OCI-LY7 (cell line): Measurements from ENCODE around the gene SCAP. TPM values are rescaled to one million over a fixed set of nuclear protein-coding genes. Genes with fewer than 3 reads are reported as not detected.
"Not testable (repeated sequence)": the region's sequence is repeated elsewhere in the genome, so short reads cannot be mapped to it uniquely, and the experiment has no call there.

Source experiments
- BruUV-seq: library from RNA; stranded (reverse); fragments of 400-500 nt; replicated peaks from 2 replicates; lab custom pipeline; 2021; lab: Mats Ljungman, UMichigan
- CTCF ChIA-PET: fragments of 300-600 bp; sonication (Branson Sonifier 250); formaldehyde crosslinking; loops from one replicate; lab custom pipeline; 2022; ENCODE audit warnings: antibody characterized with exemption; ENCODE audit not compliant: unreplicated experiment; lab: Charles Lee
- POLR2A ChIA-PET: fragments of 300-600 bp; sonication (Branson Sonifier 250); formaldehyde crosslinking; loops from one replicate; lab custom pipeline; 2022; ENCODE audit warnings: antibody characterized with exemption; lab: Charles Lee
- DNase-seq: peaks from one replicate; pipeline ENCODE4 v3.0.0-alpha.2; 2015; ENCODE audit warnings: low spot score
- H2AFZ ChIP-seq: fragments of 200-600 bp; sonication (generic), shearing (Covaris generic); 2 replicates; pipeline ENCODE4 v1.6.1; 2014; ENCODE audit warnings: mild to moderate bottlenecking, antibody characterized with exemption, low read length, moderate library complexity
- H3K27ac ChIP-seq: fragments of 200-600 bp; sonication (generic); 2 replicates; pipeline ENCODE4 v1.5.1; 2014; ENCODE audit warnings: mixed run types, low read depth, mild to moderate bottlenecking, moderate library complexity, low read length, inconsistent platforms; ENCODE audit not compliant: poor library complexity, severe bottlenecking
- H3K36me3 ChIP-seq: fragments of 200-600 bp; sonication (generic); 2 replicates; pipeline ENCODE4 v1.6.1; 2014; ENCODE audit warnings: mild to moderate bottlenecking, antibody characterized with exemption, low read length, moderate library complexity, mixed read lengths; ENCODE audit not compliant: insufficient read depth
- H3K4me1 ChIP-seq: fragments of 200-600 bp; sonication (generic); 2 replicates; pipeline ENCODE4 v1.5.1; 2014; ENCODE audit warnings: mild to moderate bottlenecking, low read length; ENCODE audit not compliant: insufficient read depth, poor library complexity, severe bottlenecking
- H3K4me2 ChIP-seq: fragments of 200-600 bp; sonication (generic); 2 replicates; pipeline ENCODE4 v1.6.1; 2014; ENCODE audit warnings: mild to moderate bottlenecking, low read length
- H3K4me3 ChIP-seq: fragments of 200-600 bp; sonication (generic); 2 replicates; pipeline ENCODE4 v1.5.1; 2014; ENCODE audit warnings: mild to moderate bottlenecking, low read depth, low read length; ENCODE audit not compliant: poor library complexity, severe bottlenecking
- H3K79me2 ChIP-seq: fragments of 200-600 bp; sonication (generic); 2 replicates; pipeline ENCODE4 v1.6.1; 2016; ENCODE audit warnings: low read depth, mild to moderate bottlenecking, low read length, moderate library complexity, mixed read lengths; ENCODE audit not compliant: insufficient read depth
- H3K9me2 ChIP-seq: fragments of 200-600 bp; sonication (generic); 2 replicates; pipeline ENCODE4 v1.6.1; 2016; ENCODE audit warnings: mild to moderate bottlenecking, low read length, mixed read lengths; ENCODE audit not compliant: insufficient read depth
- H3K9me3 ChIP-seq: fragments of 200-600 bp; sonication (generic); 2 replicates; pipeline ENCODE4 v1.6.1; 2014; ENCODE audit warnings: mild to moderate bottlenecking, mixed run types, low read length, mixed read lengths
- H4K20me1 ChIP-seq: fragments of 200-600 bp; sonication (generic); 2 replicates; pipeline ENCODE4 v1.6.1; 2014; ENCODE audit warnings: mild to moderate bottlenecking, antibody characterized with exemption, low read length, moderate library complexity, mixed read lengths; ENCODE audit not compliant: insufficient read depth
- CTCF ChIP-seq: fragments of 200-600 bp; sonication (generic); conservative IDR thresholded peaks from 2 replicates; pipeline ENCODE4 v1.5.1; 2014; ENCODE audit warnings: mild to moderate bottlenecking, antibody characterized with exemption, low read length, moderate library complexity, mixed read lengths
- EZH2phosphoT487 ChIP-seq: fragments of 200-600 bp; sonication (generic); IDR thresholded peaks from 2 replicates; pipeline ENCODE4 v1.6.1; 2018; ENCODE audit warnings: low read depth, borderline replicate concordance, mild to moderate bottlenecking, mixed run types, antibody characterized with exemption, low read length, moderate library complexity, mixed read lengths
- intact Hi-C: fragments of 100-400 bp; cut with micrococcal nuclease; formaldehyde crosslinking; loops from one replicate; pipeline ENCODE4 v1.10.0; 2022; ENCODE audit not compliant: unreplicated experiment
- total RNA-seq, 2 experiments: library from RNA; depleted of rRNA in 1 of 2; stranded (reverse); fragments of >200 nt in 1 of 2; shearing (Covaris generic) in 1 of 2; gene quantifications; 2 replicates each; pipeline ENCODE4 v1.2.3, GENCODE V29; 2014 to 2022

The SCAP gene
- total RNA-seq, 2 experiments from 2014 or later: 63.7 to 70.5 TPM

DNA sequence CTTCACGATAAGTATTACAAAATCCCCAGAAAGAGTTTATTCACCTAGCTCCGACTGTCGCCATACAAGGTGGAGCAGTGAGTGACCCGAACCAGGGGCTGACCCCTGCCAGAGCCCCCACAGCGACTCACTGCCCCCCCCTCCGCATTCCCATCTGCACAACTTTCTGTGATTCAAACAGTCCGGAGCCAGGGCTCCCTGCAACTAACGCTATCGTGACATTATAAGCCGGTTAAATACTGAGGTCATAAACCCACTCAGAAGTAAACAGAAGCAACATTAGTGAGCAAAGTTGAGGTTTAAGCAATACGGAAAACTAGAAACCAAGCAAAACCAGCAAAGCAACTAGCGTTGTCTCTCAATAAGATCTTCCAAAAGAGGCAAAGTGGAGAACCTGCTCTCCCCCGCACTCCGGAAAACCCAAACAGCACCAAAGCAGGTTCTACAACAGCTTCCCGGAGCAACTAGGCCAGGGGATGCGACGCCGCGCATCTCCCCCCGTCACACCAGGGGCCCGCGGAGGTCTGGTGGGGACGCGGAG is 642 bp downstream of the SCAP start:
- no peak for DNase-seq
- H3K4me2 ChIP-seq: peak overlapping the region; percentile 87
- H3K9me3 ChIP-seq: 0 out of 2 replicates have a peak, but pooled peaks cover 2% of the 10 kb centered on the region
- ChIA-PET POLR2A (interaction anchor here (1.3 to 2.3 kb wide), 2 partner anchors 18 to 94 kb away, joined by 5 to 6 read pairs; partner anchors contain the start of gene PTPN23), CTCF (interaction anchor here (1.1 kb wide), 1 partner anchor 94 kb away, joined by 4 read pairs; the partner anchor contains the start of gene PTPN23)
- peaks cover 13% of the 10 kb centered on the region for H3K4me1 ChIP-seq
- peak overlapping the region; percentile 63 for H2AFZ ChIP-seq
- peaks cover 51% of the 10 kb centered on the region for H3K79me2 ChIP-seq
- no peaks in the 10 kb centered on the region for H4K20me1 ChIP-seq
- no peaks in the 10 kb centered on the region for H3K36me3 ChIP-seq
- no peaks in the 10 kb centered on the region for H3K9me2 ChIP-seq
- no peak for TF ChIP-seq EZH2phosphoT487
- TF ChIP-seq CTCF: no peak
- H3K4me3 ChIP-seq: peak overlapping the region; percentile 96
- peak overlapping the region; percentile 25 for H3K27ac ChIP-seq
- intact Hi-C loops: loop anchor here (1.0 kb wide), 1 partner anchor 38 kb away; the partner anchor contains the start of gene ELP6
- BruUV-seq: no TSS peak

DNA sequence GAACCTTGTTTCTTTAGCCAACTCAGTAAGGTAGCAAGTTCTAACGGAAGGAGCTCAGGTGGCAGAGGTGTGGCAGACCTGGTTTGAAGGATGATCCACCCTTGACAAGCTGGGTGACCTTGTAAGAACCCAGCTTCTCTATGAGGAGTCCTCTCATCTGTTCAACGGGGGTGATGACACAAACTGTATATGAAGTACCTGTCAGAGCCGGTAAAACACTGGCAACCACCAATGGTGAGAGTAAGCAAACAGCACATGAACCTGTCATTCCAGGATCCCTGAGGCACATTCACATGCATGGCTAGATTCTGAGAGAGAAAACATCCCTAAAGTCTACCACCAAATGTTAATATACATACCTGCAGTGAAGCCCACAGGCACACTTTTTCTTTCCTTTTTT is 2.4 kb downstream of the SCAP start:
- Histone ChIP-seq H4K20me1 (no peaks in the 10 kb centered on the region), H3K27ac (no peak overlapping the region), H3K36me3 (peaks cover 12% of the 10 kb centered on the region), H3K79me2 (peaks cover 66% of the 10 kb centered on the region), H2AFZ (no peak overlapping the region), H3K9me2 (no peaks in the 10 kb centered on the region), H3K4me1 (peaks cover 13% of the 10 kb centered on the region), H3K4me3 (no peak overlapping the region), H3K9me3 (peaks cover 14% of the 10 kb centered on the region; the same call in 1 of the 2 replicates), H3K4me2 (peak overlapping the region; percentile 42)
- DNase-seq: no peak
- TF ChIP-seq CTCF (no peak), EZH2phosphoT487 (no peak)
- POLR2A ChIA-PET: interaction anchor here (0.6 to 0.7 kb wide), 2 partner anchors 20 to 385 kb away, joined by 3 to 4 read pairs; no protein-coding TSS in a partner anchor
- CTCF ChIA-PET: no interaction called here
- intact Hi-C loops: no loop called here
- BruUV-seq: TSS peak; percentile 38

- no peak overlapping the region for H3K27ac ChIP-seq
- H3K36me3 ChIP-seq: peaks cover 37% of the 10 kb centered on the region
- intact Hi-C loops: no loop called here
- H3K4me1 ChIP-seq: peaks cover 20% of the 10 kb centered on the region
- no TSS peak for BruUV-seq
- CTCF ChIA-PET: no interaction called here
- no peak for DNase-seq
- no peaks in the 10 kb centered on the region for H3K9me2 ChIP-seq
- TF ChIP-seq CTCF: no peak
- no peak for TF ChIP-seq EZH2phosphoT487
- POLR2A ChIA-PET: no interaction called here
- no peak overlapping the region for H2AFZ ChIP-seq
- peaks cover 84% of the 10 kb centered on the region for H3K79me2 ChIP-seq
- H3K9me3 ChIP-seq: peaks cover 24% of the 10 kb centered on the region; the same call in 1 of the 2 replicates
- peaks cover 2% of the 10 kb centered on the region; the same call in 1 of the 2 replicates for H4K20me1 ChIP-seq
- H3K4me3 ChIP-seq: no peak overlapping the region
- no peak overlapping the region for H3K4me2 ChIP-seq
These were observed 6.1 kb downstream of the SCAP start for GRCh38 chr3:47469616-47470015.

GRCh38 chr3:47468315-47468714 is 7.4 kb downstream of the SCAP start:
- CTCF ChIA-PET: not testable (repeated sequence)

More at GRCh38 chr3:47468315-47468714, 7.4 kb downstream of the SCAP start:
- Histone ChIP-seq H3K79me2 (peaks cover 84% of the 10 kb centered on the region), H3K9me3 (peaks cover 24% of the 10 kb centered on the region; the same call in 1 of the 2 replicates), H3K4me1 (peaks cover 16% of the 10 kb centered on the region), H3K36me3 (peaks cover 42% of the 10 kb centered on the region)
- H3K27ac ChIP-seq, H3K9me2 ChIP-seq, H2AFZ ChIP-seq, BruUV-seq, POLR2A ChIA-PET, H3K4me2 ChIP-seq, DNase-seq, intact Hi-C loops, H4K20me1 ChIP-seq, H3K4me3 ChIP-seq: not testable (repeated sequence)
